Bronchial epithelial cell (primary cell): Measurements from ENCODE around the gene ERN2. TPM values are rescaled to one million over a fixed set of nuclear protein-coding genes. Genes with fewer than 3 reads are reported as not detected.

ENCODE experiments used
- DNase-seq: peaks from one replicate; pipeline ENCODE4 v3.0.0-alpha.2; 2010; ENCODE audit warnings: low read depth
- FAIRE-seq: peaks from 2 replicates; lab custom pipeline; 2011; peaks lifted over from hg19 to GRCh38; lab: Jason Lieb, UNC
- H3K27me3 ChIP-seq: 2 replicates; pipeline ENCODE4 v1.5.1; 2011; ENCODE audit warnings: low read length; ENCODE audit not compliant: control insufficient read depth, insufficient read depth
- H3K36me3 ChIP-seq: 2 replicates; pipeline ENCODE4 v1.5.1; 2011; ENCODE audit warnings: low read length; ENCODE audit not compliant: control insufficient read depth, insufficient read depth
- H3K4me3 ChIP-seq: 2 replicates; pipeline ENCODE4 v1.5.1; 2011; ENCODE audit warnings: mild to moderate bottlenecking, low read depth, low read length, control low read depth
- CTCF ChIP-seq: IDR thresholded peaks from 2 replicates; pipeline ENCODE4 v1.5.1; 2011; ENCODE audit warnings: mild to moderate bottlenecking, moderate library complexity, low read length, control low read depth, inconsistent platforms; ENCODE audit not compliant: insufficient read depth, severe bottlenecking
- total RNA-seq: library from RNA; depleted of rRNA; stranded (reverse); fragments of >200 nt; gene quantifications from 2 replicates; pipeline ENCODE4 v1.2.1, GENCODE V29; 2014

Gene ERN2
- total RNA-seq, result 0.26 and 2.2 TPM in 2 replicates

DNA sequence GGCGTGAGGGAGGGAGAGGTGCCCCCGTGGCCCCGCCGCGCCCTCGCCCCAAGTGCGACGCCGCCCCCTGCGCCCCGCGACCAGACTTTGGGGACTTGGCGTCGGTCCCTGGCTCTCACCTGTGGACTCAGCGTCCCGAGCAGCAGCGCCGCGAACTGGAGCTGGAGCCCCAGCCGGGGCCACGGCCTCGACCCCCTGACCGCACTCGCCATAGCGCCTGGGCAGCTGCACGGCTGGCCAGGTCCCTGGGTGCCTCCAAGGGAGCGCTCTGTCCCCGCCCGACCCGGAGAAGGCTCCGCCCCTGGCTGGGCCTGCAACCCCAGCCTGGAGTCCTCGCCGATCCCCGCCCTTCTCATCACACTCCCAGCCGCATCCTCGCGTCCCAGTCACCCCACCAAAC is at the start of gene ERN2:
ERN2 (minus strand) TSS at position 247 of the 400 bp plus-strand sequence; CDS start at position 212, 35 bp downstream.
- DNase-seq (no peak), FAIRE-seq (no peak)
- no peak for TF ChIP-seq CTCF
- Histone ChIP-seq H3K27me3 (peaks cover 3% of the 10 kb centered on the region), H3K4me3 (no peak within 1 kb of the TSS), H3K36me3 (no peaks in the 10 kb centered on the region)

GRCh38 chr16:23757937-23758619 is 45.1 kb upstream of the ERN2 start:
- FAIRE-seq (no peak), DNase-seq (no peak)
- no peak for TF ChIP-seq CTCF
- Histone ChIP-seq H3K27me3 (peaks cover 14% of the 10 kb centered on the region), H3K4me3 (no peak overlapping the region), H3K36me3 (no peaks in the 10 kb centered on the region)

GRCh38 chr16:23757116-23757515 is 44.1 kb upstream of the ERN2 start:
- no peak for DNase-seq
- FAIRE-seq, result no peak
- no peaks in the 10 kb centered on the region for H3K36me3 ChIP-seq
- H3K27me3 ChIP-seq, result peaks cover 14% of the 10 kb centered on the region
- TF ChIP-seq CTCF, result no peak
- H3K4me3 ChIP-seq, result no peak overlapping the region

DNA sequence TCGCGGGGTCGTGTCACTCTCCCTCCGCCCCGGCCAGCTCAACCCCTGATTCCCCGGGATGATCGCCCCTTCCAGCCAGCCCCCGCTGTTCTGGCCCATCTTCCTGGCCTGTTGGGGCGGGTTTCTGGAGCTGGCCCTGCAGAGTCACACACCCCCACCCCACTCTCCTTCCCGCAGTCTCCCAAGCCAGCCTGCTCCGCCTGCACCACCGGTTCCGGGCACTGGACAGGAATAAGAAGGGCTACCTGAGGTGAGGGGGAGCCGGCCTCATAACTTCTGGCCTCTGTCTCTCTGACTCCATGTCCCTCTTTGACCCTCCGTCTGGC is 42.4 kb upstream of the ERN2 start:
- H3K4me3 ChIP-seq, result no peak overlapping the region
- DNase-seq (no peak), FAIRE-seq (no peak)
- no peak for TF ChIP-seq CTCF
- no peaks in the 10 kb centered on the region for H3K36me3 ChIP-seq
- H3K27me3 ChIP-seq, result peaks cover 14% of the 10 kb centered on the region

GRCh38 chr16:23754594-23755483 is 41.8 kb upstream of the ERN2 start, which contains the start of gene CHP2:
CHP2 (plus strand) TSS chr16:23755026; CDS start chr16:23755050, 24 bp downstream.
- DNase-seq, result no peak
- Histone ChIP-seq H3K27me3 (peaks cover 14% of the 10 kb centered on the region), H3K4me3 (peak within 1 kb of the TSS; percentile 20), H3K36me3 (no peaks in the 10 kb centered on the region)
- FAIRE-seq, result no peak
- TF ChIP-seq CTCF, result no peak
